Measurements from ENCODE around the gene ZNF716. TPM values are rescaled to one million over a fixed set of nuclear protein-coding genes. Genes with fewer than 3 reads are reported as not detected.

Gene ZNF716
- polyA plus RNA-seq, 1 of the 3 experiments (the other 2 are of a cell fraction): not detected

- TF ChIP-seq CTCF (IDR thresholded peaks at IDR 0.05) (no peak), ELF1 (IDR thresholded peaks at IDR 0.05) (no peak), NRF1 (IDR thresholded peaks at IDR 0.05; ENCODE audit: low read depth, low read length) (no peak)
These were observed 25.3 kb upstream of the ZNF716 start (continued) for GRCh38 chr7:57424515-57425238.

GRCh38 chr7:57425239-57425944 is 24.6 kb upstream of the ZNF716 start:
- DNase-seq: no peak
- CTCF ChIA-PET: no interaction called here
- H3K9me2 ChIP-seq: no peaks in the 10 kb centered on the region
- H3K9ac ChIP-seq: no peak overlapping the region
- no peak overlapping the region for H3K4me2 ChIP-seq
- no peaks in the 10 kb centered on the region for H3K4me1 ChIP-seq (ENCODE audit: control insufficient read depth in 1 of 2, insufficient read depth in 2 of 2, low read depth in 1 of 2, low read length in 1 of 2)
- 15% methylated on average over 30 of the region's 39 CpGs for WGBS (ENCODE audit: low lambda C conversion rate)
- POLR2A ChIA-PET: no interaction called here
- no peaks in the 10 kb centered on the region for H3K9me3 ChIP-seq
- TF ChIP-seq ELF1 (IDR thresholded peaks at IDR 0.05): no peak
- no peak for TF ChIP-seq RFX5 (IDR thresholded peaks at IDR 0.05; ENCODE audit: low read length)
- TF ChIP-seq RXRA (IDR thresholded peaks at IDR 0.05; ENCODE audit: borderline replicate concordance, low read depth): no peak
- no peak for TF ChIP-seq FOXM1 (IDR thresholded peaks at IDR 0.05; ENCODE audit: low read depth)
- TF ChIP-seq MXI1 (IDR thresholded peaks at IDR 0.05; ENCODE audit: low read depth, low read length): no peak
- H3K79me2 ChIP-seq (ENCODE audit: insufficient read depth): no peaks in the 10 kb centered on the region
- H3K4me3 ChIP-seq (ENCODE audit: low read depth in 2 of 2, low read length in 1 of 2): no peak overlapping the region
- no peaks in the 10 kb centered on the region for H3F3A ChIP-seq (replicated peaks; ENCODE audit: insufficient read depth)
- no peaks in the 10 kb centered on the region for H3K36me3 ChIP-seq (replicated peaks in 1 of 2; ENCODE audit: control insufficient read depth in 1 of 2, insufficient read depth in 2 of 2, low read length in 1 of 2)
- no peaks in the 10 kb centered on the region for H3K27me3 ChIP-seq (ENCODE audit: insufficient read depth)
- no peak overlapping the region for H3K27ac ChIP-seq (ENCODE audit: low read depth in 2 of 2, low read length in 1 of 2)
- no peaks in the 10 kb centered on the region for H4K20me1 ChIP-seq (ENCODE audit: insufficient read depth)
- H2AFZ ChIP-seq (ENCODE audit: low read depth): no peak overlapping the region

DNA sequence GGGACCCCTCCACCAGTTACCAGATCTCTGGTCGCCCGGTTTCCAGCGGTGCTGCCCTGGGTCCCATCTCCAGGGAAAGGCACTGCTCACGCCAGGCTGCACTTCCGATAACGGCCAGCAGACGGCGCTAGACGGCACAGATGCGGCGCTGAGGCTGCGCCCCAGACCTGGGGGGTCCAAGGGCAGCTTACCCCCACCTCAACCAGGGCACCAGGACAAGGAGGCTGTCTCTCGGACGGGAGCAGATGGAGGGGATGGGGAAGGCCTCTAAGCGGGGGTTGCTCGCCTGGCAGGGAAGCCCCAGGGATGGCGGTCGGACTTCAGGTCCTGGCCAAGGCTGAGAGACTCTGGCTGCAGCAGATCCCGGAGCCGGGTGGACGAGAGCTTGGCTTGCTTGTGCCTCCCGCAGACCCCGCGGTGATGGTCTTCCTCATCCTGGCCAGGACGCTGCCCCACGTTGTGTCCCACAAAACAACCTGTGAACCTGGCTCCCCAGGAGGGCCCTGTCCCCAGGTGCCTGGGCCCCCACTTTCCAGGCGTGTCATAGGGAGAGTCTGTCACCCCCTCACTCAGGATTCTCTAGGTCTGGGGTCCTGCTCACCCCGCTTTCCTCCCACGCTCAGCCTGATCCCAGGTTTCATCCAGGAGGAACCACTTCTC is 23.9 kb upstream of the ZNF716 start:
- Histone ChIP-seq H3K27ac (ENCODE audit: low read depth in 2 of 2, low read length in 1 of 2) (no peak overlapping the region), H3K79me2 (ENCODE audit: insufficient read depth) (no peaks in the 10 kb centered on the region), H3K9me2 (no peaks in the 10 kb centered on the region), H4K20me1 (ENCODE audit: insufficient read depth) (no peaks in the 10 kb centered on the region), H3K36me3 (replicated peaks in 1 of 2; ENCODE audit: control insufficient read depth in 1 of 2, insufficient read depth in 2 of 2, low read length in 1 of 2) (no peaks in the 10 kb centered on the region), H3F3A (replicated peaks; ENCODE audit: insufficient read depth) (no peaks in the 10 kb centered on the region), H3K9ac (no peak overlapping the region), H3K4me1 (ENCODE audit: control insufficient read depth in 1 of 2, insufficient read depth in 2 of 2, low read depth in 1 of 2, low read length in 1 of 2) (no peaks in the 10 kb centered on the region), H3K4me3 (ENCODE audit: low read depth in 2 of 2, low read length in 1 of 2) (no peak overlapping the region), H3K4me2 (no peak overlapping the region), H3K9me3 (no peaks in the 10 kb centered on the region), H2AFZ (ENCODE audit: low read depth) (no peak overlapping the region), H3K27me3 (ENCODE audit: insufficient read depth) (no peaks in the 10 kb centered on the region)
- POLR2A ChIA-PET: no interaction called here
- WGBS (ENCODE audit: low lambda C conversion rate): 63% methylated on average over 11 of the region's 29 CpGs
- TF ChIP-seq SMC3 (IDR thresholded peaks at IDR 0.05; ENCODE audit: low read depth, low read length) (no peak), CTCF (IDR thresholded peaks at IDR 0.05) (peak; percentile 34)
- CTCF ChIA-PET: no interaction called here
- peak; percentile 36 for DNase-seq

Data from SK-N-SH (cell line).